Hematopoietic multipotent progenitor cell treated with erythropoietin and hydrocortisone succinate and interleukin-3 and kit ligand, for 6 days (in vitro differentiated cells): ENCODE data around the gene NUCKS1.
A peak's percentile ranks its signal among the peaks of the same experiment; 100 is the strongest.
"Not testable (repeated sequence)": the region's sequence is repeated elsewhere in the genome, so short reads cannot be mapped to it uniquely, and the experiment has no call there.

ENCODE experiments used
- DNase-seq: peaks from one replicate; pipeline ENCODE4 v3.0.0-alpha.2; 2015

Gene NUCKS1

GRCh38 chr1:205726619-205727125, 23.3 kb downstream of the NUCKS1 start:
- no peak for DNase-seq

GRCh38 chr1:205725514-205725913, 24.5 kb downstream of the NUCKS1 start:
- no peak for DNase-seq

DNA sequence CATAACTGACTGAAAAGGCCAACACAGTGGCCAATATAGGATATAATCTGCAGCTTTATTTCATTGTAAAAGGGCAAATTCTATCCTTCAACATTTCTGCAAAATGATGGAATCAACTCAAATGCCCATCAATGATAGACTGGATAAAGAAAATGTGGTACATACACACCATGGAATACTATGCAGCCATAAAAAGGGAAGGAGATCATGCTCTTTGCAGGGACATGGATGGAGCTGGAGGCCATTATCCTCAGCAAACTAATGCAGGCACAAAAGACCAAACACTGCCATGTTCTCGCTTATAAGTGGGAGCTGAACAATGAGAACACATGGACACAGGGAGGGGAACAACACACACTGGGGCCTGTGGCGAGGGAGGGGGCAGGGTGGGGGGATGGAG, 29.2 kb downstream of the NUCKS1 start:
- DNase-seq: not testable (repeated sequence)

DNA sequence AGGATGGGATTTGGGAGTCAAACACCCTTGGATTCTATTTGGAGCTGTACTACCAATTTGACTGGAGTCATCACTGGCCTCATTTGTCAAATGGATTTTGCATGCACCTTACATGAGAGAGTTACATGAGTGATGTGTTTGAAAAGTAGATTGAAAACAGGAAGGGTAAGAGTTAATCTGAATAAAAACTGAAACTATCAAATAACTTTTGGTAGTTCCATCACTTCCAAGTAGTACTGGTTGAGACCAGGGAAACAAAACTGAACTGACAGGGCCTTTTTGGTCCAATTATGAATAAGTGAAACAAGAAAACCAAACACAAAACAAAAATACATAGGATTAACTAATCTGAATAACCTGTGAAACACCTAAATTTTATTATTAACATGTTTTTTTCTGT, 30.2 kb downstream of the NUCKS1 start:
- no peak for DNase-seq

DNA sequence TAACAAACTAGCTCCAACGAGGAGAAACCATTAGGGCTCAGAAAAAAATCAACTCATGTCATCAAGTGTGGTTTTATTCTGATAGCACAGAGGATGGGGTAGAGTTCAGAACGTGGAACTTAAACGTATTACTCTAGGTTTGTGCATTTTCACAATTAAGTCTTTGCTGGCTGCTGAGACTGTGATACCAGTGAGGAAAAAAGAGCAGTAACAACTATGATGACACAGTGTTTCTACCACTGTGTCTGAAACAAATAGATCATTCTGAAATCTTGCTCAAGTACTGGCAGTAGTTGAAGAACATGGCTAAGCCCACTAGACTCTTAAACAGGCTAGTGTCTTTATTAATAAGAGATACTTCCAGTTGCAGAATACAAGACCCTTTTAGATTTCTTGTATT, 31.0 kb downstream of the NUCKS1 start:
- no peak for DNase-seq

DNA sequence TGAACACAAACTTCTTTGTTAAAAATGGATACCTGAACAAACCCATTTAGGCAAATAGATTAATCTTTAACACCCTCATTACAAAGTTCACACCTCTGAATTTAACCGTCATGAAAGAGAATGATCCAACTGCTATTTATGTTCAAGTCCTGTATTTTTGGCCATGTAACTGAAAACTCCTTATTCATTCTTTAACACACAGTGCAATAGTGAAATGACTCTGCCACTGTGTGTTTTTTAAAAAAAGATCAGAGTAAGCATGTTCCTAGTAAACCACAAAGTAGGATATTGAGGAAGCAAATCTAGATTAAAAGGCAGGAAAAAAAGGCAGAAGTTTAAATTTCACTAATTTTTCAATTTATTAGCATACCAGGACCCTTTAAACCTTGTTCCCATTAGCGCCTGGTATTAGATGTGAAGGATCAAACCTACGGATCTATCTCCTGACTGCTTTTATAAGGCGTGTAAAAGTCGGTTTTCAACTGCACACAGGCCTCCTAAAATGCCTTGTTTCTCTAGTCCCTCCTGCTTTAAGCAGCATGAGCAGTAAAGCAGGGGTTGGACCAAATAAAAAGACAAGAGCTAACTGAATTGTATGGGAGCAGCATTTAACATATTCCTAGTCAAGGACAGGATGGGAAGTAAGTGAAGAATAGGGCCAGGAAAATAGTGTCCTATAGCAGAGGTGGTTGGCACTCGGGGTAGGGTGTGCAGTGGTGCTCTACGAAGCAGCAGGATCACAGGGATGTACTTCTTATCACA, 33.4 kb downstream of the NUCKS1 start:
- no peak for DNase-seq

DNA sequence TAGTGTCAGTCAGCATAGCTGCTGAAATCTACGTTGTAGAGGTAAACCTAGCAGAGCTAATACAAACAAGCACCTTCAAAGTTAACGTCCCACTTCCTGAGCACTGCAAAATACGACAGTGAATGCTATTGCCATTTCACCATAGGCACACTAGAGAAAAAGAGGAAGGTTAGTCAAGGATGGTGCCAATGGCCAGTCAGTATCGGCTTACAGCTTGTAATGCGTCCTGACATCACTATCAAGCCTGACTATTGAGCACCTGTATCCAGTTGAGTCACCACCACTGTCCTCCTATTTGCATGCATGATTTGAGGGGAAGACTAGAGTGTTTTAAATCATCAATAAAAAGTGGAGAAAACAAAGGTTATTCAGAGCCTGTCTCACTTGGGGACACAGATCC, 34.4 kb downstream of the NUCKS1 start:
- DNase-seq: peak; percentile 38

DNA sequence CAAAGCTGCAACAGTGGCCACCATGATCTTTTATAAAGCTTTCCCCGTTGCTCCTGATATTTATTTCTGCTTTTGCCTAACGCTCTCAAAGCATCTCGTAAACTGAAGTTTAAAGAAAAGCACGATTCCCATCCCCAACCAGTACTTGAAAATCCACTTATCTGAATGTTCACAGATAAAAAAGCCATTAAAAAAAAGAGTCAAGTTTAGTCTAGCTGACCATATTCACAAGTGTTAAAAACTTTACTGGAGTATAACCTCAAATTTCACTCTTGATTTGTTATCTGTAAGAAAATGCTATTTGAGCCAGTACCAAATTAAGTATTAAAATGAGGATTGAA, 35.1 kb downstream of the NUCKS1 start:
- DNase-seq: no peak

DNA sequence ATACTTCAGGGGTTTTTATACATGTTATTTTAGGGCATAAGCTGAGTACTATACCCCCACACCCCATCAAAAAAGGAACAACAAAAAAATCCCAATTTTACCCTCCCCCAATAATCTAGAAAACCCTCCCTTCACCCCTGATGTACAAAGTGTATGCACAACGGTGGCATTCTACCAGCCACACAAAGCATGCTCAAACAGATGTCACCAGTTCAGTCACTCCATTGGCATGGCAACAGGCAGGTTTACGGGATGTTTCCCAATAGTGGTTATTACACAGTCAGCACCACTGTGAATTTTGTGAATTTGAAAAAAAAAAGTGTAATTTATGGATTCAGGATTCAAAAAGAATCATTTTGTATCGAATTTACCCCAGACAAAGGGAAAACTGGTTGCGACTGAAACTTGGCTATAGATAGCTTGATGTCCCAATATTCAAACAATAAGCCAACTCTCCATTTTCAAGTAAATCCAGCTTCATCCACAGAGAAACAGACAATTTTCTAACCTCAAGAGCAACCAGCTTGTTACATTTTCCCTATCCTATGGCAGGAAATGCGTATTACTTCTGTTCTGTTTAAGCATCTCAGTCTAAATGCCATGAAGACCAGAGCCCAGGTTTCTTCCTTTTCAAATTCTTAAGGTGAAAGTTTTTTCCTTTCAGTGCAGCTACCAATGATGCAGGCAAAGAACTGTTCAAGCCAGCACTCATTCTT, 35.6 kb downstream of the NUCKS1 start:
- DNase-seq: peak; percentile 30

DNA sequence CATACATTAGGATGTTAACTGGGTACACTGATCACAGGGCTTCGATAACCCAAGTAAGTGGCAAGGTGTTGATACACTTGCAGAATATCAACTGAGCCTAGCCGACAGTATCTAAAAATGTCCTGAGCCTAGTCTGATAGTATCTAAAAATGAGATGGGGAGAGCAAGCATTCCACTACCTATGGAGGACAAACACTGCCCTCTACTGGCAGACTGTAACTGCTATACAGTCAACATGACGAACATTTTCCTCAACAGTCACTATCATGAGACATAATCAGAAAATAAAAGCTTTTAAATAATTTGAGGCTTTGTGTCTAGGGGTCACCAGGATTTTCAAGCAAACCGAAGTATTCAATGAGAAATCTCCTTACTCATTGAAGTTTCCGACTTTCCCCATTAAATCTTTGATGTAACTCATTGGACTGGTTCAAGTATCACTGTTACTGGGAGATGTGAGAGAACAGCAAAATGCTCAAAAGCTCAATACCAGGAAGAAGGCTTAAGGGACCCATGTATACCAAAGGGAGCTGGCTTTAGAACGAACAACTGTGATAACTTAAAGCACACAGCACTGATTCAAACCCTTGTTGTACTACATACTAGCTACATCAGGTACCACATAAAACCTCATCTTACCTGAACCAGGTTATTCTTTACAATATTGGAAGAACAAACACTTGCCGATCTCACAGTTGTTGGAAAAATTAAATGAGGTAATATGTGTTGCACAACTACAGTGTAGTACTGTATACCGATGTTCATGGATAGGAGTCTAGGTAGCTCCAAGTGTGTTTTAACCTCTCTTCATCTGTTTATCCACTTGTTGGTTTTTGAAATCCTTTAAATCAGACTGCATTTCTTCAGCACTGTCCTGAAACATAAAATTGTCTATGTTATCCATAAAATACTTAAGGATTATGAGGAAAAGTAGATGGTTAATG, 38.6 kb downstream of the NUCKS1 start:
- DNase-seq: peak; percentile 98

GRCh38 chr1:205710201-205711062, 39.5 kb downstream of the NUCKS1 start:
- DNase-seq: no peak

DNA sequence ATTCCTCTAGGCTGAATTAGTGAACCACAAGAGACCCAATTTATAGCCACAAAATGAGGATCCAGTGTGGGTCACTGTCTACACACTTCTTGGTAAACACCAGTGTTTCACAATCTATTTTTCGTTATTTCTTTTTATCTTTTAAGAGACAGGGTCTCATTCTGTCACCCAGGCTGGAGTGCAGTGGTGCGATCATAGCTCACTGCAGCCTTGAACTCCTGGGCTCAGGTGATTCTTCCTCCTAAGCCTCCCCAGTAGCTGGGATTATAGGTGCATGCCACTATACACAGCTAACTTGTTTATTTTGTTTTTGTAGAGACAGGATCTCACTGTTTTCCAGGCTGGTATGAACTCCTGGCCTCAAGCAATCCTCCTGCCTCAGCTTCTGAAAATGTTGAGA, 40.3 kb downstream of the NUCKS1 start:
- DNase-seq: peak; percentile 36

- no peak for DNase-seq
Observed at GRCh38 chr1:205709059-205709398, 41.0 kb downstream of the NUCKS1 start.

- DNase-seq: peak; percentile 80
Observed at GRCh38 chr1:205706601-205707502, 43.1 kb downstream of the NUCKS1 start.

GRCh38 chr1:205704903-205705302, 45.1 kb downstream of the NUCKS1 start:
- no peak for DNase-seq

- DNase-seq: no peak
Observed at GRCh38 chr1:205703072-205703471, 46.9 kb downstream of the NUCKS1 start.

DNA sequence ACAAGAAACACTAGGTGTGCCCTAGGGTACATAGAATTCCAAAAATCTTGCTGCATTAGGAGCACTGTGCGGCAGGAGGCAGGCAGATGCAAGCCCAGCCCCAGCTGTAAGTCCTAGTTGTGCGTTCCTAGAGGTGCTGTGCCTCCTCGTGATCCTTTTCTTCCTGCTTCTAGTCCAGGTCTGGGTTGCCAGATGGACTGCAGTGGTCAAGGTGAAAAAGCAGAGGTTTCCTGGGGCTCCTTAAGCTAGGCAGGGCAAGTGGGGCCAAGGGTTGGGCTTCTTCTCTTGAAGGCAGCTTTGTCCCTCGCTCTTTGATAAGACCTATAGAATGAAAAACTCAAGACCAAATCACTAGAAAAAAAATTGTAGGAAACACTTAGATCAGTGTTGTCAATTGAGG, 48.1 kb downstream of the NUCKS1 start:
- DNase-seq: no peak

GRCh38 chr1:205701420-205701819, 48.6 kb downstream of the NUCKS1 start:
- DNase-seq: no peak

GRCh38 chr1:205700865-205701401, 49.0 kb downstream of the NUCKS1 start:
- peak; percentile 37 for DNase-seq

DNA sequence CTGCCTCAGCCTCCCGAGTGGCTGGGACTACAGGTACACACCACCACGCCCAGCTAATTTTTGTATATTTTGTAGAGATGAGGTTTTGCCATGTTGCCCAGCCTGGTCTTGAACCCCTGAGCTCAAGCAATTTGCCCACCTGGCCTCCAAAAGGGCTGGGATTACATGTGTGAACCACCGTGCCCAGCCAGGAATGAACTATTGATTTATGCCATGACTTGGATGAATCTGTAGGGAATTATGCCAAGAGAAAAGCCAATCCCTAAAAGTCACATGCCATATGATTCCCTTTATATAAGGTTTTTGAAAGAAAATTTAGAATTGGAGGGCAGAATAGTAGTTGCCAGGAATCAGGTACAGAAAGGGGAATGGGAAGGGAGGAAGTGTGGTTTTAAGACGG, 50.6 kb downstream of the NUCKS1 start:
- no peak for DNase-seq

GRCh38 chr1:205698921-205699320, 51.1 kb downstream of the NUCKS1 start:
- DNase-seq: no peak
